Natural killer cell (primary cell): ENCODE results near the gene ARHGEF16. TPM values are rescaled to one million over a fixed set of nuclear protein-coding genes. Genes with fewer than 3 reads are reported as not detected.

Experiments used
- ATAC-seq, 3 donors: fragments of 150-1000 bp in 2 of 3; fragments of 200-7000 bp in 1 of 3; cut with Tn5 transposase; 1 replicate in 1 of 3; 2 replicates in 2 of 3; pipeline ENCODE4 v1.10.0; 2021; ENCODE audit warnings: mild to moderate bottlenecking in 2 of 3, moderate library complexity in 2 of 3
- DNase-seq, 2 donors: peaks; one replicate each; pipeline versions ENCODE4 v3.0.0 to v3.0.0-alpha.2; 2013 to 2021; ENCODE audit warnings: mixed read lengths in 1 of 2
- H3K27ac ChIP-seq: one replicate; pipeline ENCODE4 v1.5.1; 2013; ENCODE audit warnings: mild to moderate bottlenecking, low read length
- H3K27me3 ChIP-seq: one replicate; pipeline ENCODE4 v1.6.1; 2013; ENCODE audit warnings: low read length; ENCODE audit not compliant: control insufficient read depth, insufficient read depth
- H3K36me3 ChIP-seq: one replicate; pipeline ENCODE4 v1.6.1; 2013; ENCODE audit warnings: low read length; ENCODE audit not compliant: control insufficient read depth, insufficient read depth
- H3K4me1 ChIP-seq: one replicate; pipeline ENCODE4 v1.6.1; 2013; ENCODE audit warnings: low read length; ENCODE audit not compliant: control insufficient read depth, insufficient read depth
- H3K4me3 ChIP-seq: one replicate; pipeline ENCODE4 v1.5.1; 2013; ENCODE audit warnings: low read length
- H3K9me3 ChIP-seq: one replicate; pipeline ENCODE4 v1.6.1; 2013; ENCODE audit warnings: low read length; ENCODE audit not compliant: control insufficient read depth, insufficient read depth
- H3K27ac Mint-ChIP-seq, 2 donors: one replicate each; pipeline ENCODE4 v1.8.0; 2022; ENCODE audit warnings: mild to moderate bottlenecking in 2 of 2, mixed read lengths in 2 of 2, moderate library complexity in 1 of 2
- H3K27me3 Mint-ChIP-seq, 2 donors: one replicate each; pipeline ENCODE4 v1.8.0; 2022; ENCODE audit warnings: low read depth in 2 of 2, mixed read lengths in 2 of 2
- H3K36me3 Mint-ChIP-seq: one replicate; pipeline ENCODE4 v1.8.0; 2022; ENCODE audit warnings: mixed read lengths
- H3K4me1 Mint-ChIP-seq, 2 donors: one replicate each; pipeline ENCODE4 v1.8.0; 2022; ENCODE audit warnings: mixed read lengths in 2 of 2
- H3K4me3 Mint-ChIP-seq: one replicate; pipeline ENCODE4 v1.8.0; 2022; ENCODE audit warnings: mild to moderate bottlenecking, moderate library complexity, mixed read lengths
- H3K9me3 Mint-ChIP-seq, 2 donors: one replicate each; pipeline ENCODE4 v1.8.0; 2022; ENCODE audit warnings: mixed read lengths in 2 of 2
- CTCF ChIP-seq: fragments of 200-600 bp; IDR thresholded peaks from one replicate; pipeline ENCODE4 v1.8.0; 2022; ENCODE audit warnings: antibody characterized with exemption
- WGBS: methylation state at CpG from one replicate; pipeline ENCODE4 v1.1.7; 2013; ENCODE audit warnings: missing lambda C conversion rate; ENCODE audit not compliant: insufficient coverage; 5-methylcytosine and 5-hydroxymethylcytosine counted together
- intact Hi-C: fragments of 100-400 bp; cut with micrococcal nuclease; formaldehyde crosslinking; loops from one replicate; pipeline ENCODE4 v1.14.2; 2022
- total RNA-seq, 4 donors: library from RNA; stranded (reverse); fragments of 120-200 nt in 1 of 4; gene quantifications; one replicate each; pipeline versions ENCODE4 v1.2.3 to v1.2.4, GENCODE V29; 2013 to 2022

The ARHGEF16 gene
- total RNA-seq, 3 donors from 2014 or later (not counting 1 experiment from before 2014, with no cell fraction given) = not detected

DNA sequence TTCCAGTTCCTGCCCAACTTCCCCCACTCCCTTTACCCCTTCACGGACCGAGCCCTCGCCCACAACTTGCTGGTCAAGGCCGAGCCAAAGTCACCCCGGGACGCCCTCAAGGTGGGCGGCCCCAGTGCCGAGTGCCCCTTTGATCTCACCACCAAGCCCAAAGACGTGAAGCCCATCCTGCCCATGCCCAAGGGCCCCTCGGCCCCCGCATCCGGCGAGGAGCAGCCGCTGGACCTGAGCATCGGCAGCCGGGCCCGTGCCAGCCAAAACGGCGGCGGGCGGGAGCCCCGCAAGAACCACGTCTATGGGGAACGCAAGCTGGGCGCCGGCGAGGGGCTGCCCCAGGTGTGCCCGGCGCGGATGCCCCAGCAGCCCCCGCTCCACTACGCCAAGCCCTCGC is 42.1 kb upstream of the ARHGEF16 start:
- Histone ChIP-seq H3K36me3 (no peaks in the 10 kb centered on the region), H3K27me3 (no peaks in the 10 kb centered on the region), H3K27ac (no peak overlapping the region), H3K4me1 (no peaks in the 10 kb centered on the region), H3K4me3 (no peak overlapping the region), H3K9me3 (peaks cover 11% of the 10 kb centered on the region)
- ATAC-seq = no peak
- no peaks in the 10 kb centered on the region for H3K36me3 Mint-ChIP-seq
- intact Hi-C loops = no loop called here
- no peak overlapping the region for H3K4me3 Mint-ChIP-seq
- H3K9me3 Mint-ChIP-seq = no peaks in the 10 kb centered on the region
- no peak overlapping the region for H3K27ac Mint-ChIP-seq
- no peak for DNase-seq
- peaks cover 0 to 2% of the 10 kb centered on the region in 2 donors for H3K27me3 Mint-ChIP-seq
- no peak for TF ChIP-seq CTCF
- H3K4me1 Mint-ChIP-seq = no peaks in the 10 kb centered on the region
- WGBS = 94% methylated on average over 33 of the region's 33 CpGs

GRCh38 chr1:3413975-3414710 is 40.3 kb upstream of the ARHGEF16 start:
- Histone ChIP-seq H3K27ac (no peak overlapping the region), H3K9me3 (peaks cover 12% of the 10 kb centered on the region), H3K4me1 (no peaks in the 10 kb centered on the region), H3K4me3 (no peak overlapping the region), H3K27me3 (no peaks in the 10 kb centered on the region), H3K36me3 (no peaks in the 10 kb centered on the region)
- Mint-ChIP-seq H3K36me3 (no peaks in the 10 kb centered on the region), H3K27me3 (peaks cover 0 to 2% of the 10 kb centered on the region in 2 donors), H3K4me3 (no peak overlapping the region), H3K4me1 (no peaks in the 10 kb centered on the region), H3K9me3 (no peaks in the 10 kb centered on the region), H3K27ac (no peak overlapping the region)
- no peak for TF ChIP-seq CTCF
- 92% methylated on average over 34 of the region's 34 CpGs for WGBS
- intact Hi-C loops = no loop called here
- DNase-seq = no peak
- no peak for ATAC-seq

- no peak overlapping the region for H3K27ac ChIP-seq
- Mint-ChIP-seq H3K4me1 (no peaks in the 10 kb centered on the region), H3K36me3 (no peaks in the 10 kb centered on the region), H3K27ac (no peak overlapping the region), H3K9me3 (no peaks in the 10 kb centered on the region), H3K4me3 (no peak overlapping the region), H3K27me3 (peaks cover 2 to 5% of the 10 kb centered on the region in 2 donors)
- 94% methylated on average over 39 of the region's 39 CpGs for WGBS
- TF ChIP-seq CTCF = no peak
- DNase-seq (no peak), ATAC-seq (no peak)
- H3K4me3 ChIP-seq = no peak overlapping the region
- peaks cover 12% of the 10 kb centered on the region for H3K9me3 ChIP-seq
- H3K36me3 ChIP-seq = no peaks in the 10 kb centered on the region
- no peaks in the 10 kb centered on the region for H3K4me1 ChIP-seq
- intact Hi-C loops = no loop called here
- no peaks in the 10 kb centered on the region for H3K27me3 ChIP-seq
Observed at GRCh38 chr1:3415260-3416090, 39.0 kb upstream of the ARHGEF16 start.
